TTC549 (cell line): ENCODE measurements around the gene RASA4B.
"Not testable (repeated sequence)": the region's sequence is repeated elsewhere in the genome, so short reads cannot be mapped to it uniquely, and the experiment has no call there.

Experiments
- FAIRE-seq: peaks from 2 replicates; lab custom pipeline; 2012; peaks lifted over from hg19 to GRCh38; lab: Jason Lieb, UNC

Gene RASA4B

GRCh38 chr7:102511860-102512522 is 5.6 kb downstream of the RASA4B start:
- not testable (repeated sequence) for FAIRE-seq

GRCh38 chr7:102510575-102510974 is 7.0 kb downstream of the RASA4B start:
- FAIRE-seq, result not testable (repeated sequence)

GRCh38 chr7:102507410-102508088 is 10.0 kb downstream of the RASA4B start:
- not testable (repeated sequence) for FAIRE-seq

GRCh38 chr7:102505298-102506185 is 12.0 kb downstream of the RASA4B start:
- FAIRE-seq, result not testable (repeated sequence)

GRCh38 chr7:102503141-102503540 is 14.4 kb downstream of the RASA4B start:
- not testable (repeated sequence) for FAIRE-seq

GRCh38 chr7:102498321-102498720 is 19.3 kb downstream of the RASA4B start:
- not testable (repeated sequence) for FAIRE-seq

- FAIRE-seq, result not testable (repeated sequence)
These were observed 20.3 kb downstream of the RASA4B start for GRCh38 chr7:102497308-102497707.

- not testable (repeated sequence) for FAIRE-seq
These were observed 20.7 kb downstream of the RASA4B start for GRCh38 chr7:102496861-102497260.

- FAIRE-seq, result not testable (repeated sequence)
These were observed 23.0 kb downstream of the RASA4B start for GRCh38 chr7:102494473-102495149.

- not testable (repeated sequence) for FAIRE-seq
These were observed 23.6 kb downstream of the RASA4B start for GRCh38 chr7:102494026-102494425.

- FAIRE-seq, result not testable (repeated sequence)
These were observed 24.2 kb downstream of the RASA4B start for GRCh38 chr7:102493220-102493935.

- FAIRE-seq, result not testable (repeated sequence)
These were observed 27.0 kb downstream of the RASA4B start for GRCh38 chr7:102490529-102491075.

- FAIRE-seq, result not testable (repeated sequence)
These were observed 33.3 kb downstream of the RASA4B start for GRCh38 chr7:102484317-102484716.

- not testable (repeated sequence) for FAIRE-seq
These were observed 35.6 kb downstream of the RASA4B start for GRCh38 chr7:102481962-102482361.

GRCh38 chr7:102479982-102480637 is 37.5 kb downstream of the RASA4B start:
- FAIRE-seq, result not testable (repeated sequence)

- FAIRE-seq, result not testable (repeated sequence)
These were observed 38.4 kb downstream of the RASA4B start for GRCh38 chr7:102479209-102479584.

- not testable (repeated sequence) for FAIRE-seq
These were observed 39.0 kb downstream of the RASA4B start, which contains the start of gene POLR2J for GRCh38 chr7:102478314-102479208. Gene POLR2J (minus strand): TSS chr7:102478922. CDS start chr7:102478860, 62 bp downstream.

GRCh38 chr7:102474736-102475435 is 42.7 kb downstream of the RASA4B start:
- FAIRE-seq, result not testable (repeated sequence)

- not testable (repeated sequence) for FAIRE-seq
These were observed 43.5 kb downstream of the RASA4B start for GRCh38 chr7:102474116-102474515.
